ENCODE results near the gene HTR2C. TPM values are rescaled to one million over a fixed set of nuclear protein-coding genes. Genes with fewer than 3 reads are reported as not detected.

HTR2C gene
- total and polyA plus RNA-seq, 4 donors, result 11.2 to 47.4 (median 23.1) TPM

DNA sequence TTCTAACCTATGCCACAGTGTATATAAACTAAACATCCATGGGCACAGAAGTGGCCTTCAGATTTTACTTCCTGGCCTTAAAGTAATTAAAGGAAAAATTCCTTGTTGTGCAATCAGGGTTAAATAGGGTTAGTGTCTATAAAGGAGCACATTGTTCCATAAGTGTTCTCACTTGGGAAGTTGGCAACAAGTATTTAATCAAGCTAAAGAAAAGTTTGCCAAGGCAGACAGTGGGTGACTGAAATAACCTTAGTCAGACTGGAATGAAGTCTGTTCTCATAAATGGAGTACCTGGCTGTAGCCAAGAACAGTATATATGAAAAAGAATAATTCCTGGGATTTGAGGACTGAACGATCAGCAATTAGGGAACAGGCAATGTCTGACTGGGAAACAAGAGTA lies 213.6 kb downstream of the HTR2C start:
- no peak overlapping the region for H3K4me3 ChIP-seq (ENCODE audit: low read depth, low read length)
- H3K4me1 ChIP-seq (ENCODE audit: control insufficient read depth, insufficient read depth, low read length), result no peaks in the 10 kb centered on the region
- H3K9me3 ChIP-seq (ENCODE audit: control insufficient read depth, insufficient read depth, low read length), result no peaks in the 10 kb centered on the region
- no peaks in the 10 kb centered on the region for H3K36me3 ChIP-seq (ENCODE audit: control insufficient read depth, insufficient read depth, low read length)
- WGBS (ENCODE audit: insufficient coverage), result no CpG with 5 or more reads among the region's 1 CpG
- H3K27ac ChIP-seq (ENCODE audit: low read depth, low read length), result no peak overlapping the region
- no peak for DNase-seq (ENCODE audit: low read depth in 4 of 6, low spot score in 6 of 6)
- H3K27me3 ChIP-seq (ENCODE audit: control insufficient read depth, insufficient read depth, low read length), result peaks cover 2% of the 10 kb centered on the region

DNA sequence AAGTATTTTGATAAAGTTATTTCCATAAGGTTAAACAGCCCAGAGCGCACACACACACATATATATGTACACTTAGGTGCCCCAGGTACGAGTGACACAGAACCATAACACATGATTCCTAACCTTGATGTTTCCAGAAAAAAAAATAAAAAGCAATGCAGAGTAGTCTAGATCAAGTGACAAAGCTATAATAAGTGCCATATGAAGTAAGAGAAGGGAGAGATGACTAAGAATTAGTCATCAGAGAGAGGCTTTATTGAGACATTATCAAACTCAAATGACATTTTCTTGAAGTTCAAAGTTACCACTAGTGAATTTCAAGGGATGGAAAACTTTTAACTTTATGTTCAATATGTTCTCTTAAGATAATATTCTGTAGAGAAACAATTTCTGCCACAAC lies 215.0 kb downstream of the HTR2C start:
- H3K27me3 ChIP-seq (ENCODE audit: control insufficient read depth, insufficient read depth, low read length), result peaks cover 2% of the 10 kb centered on the region
- no peak overlapping the region for H3K4me3 ChIP-seq (ENCODE audit: low read depth, low read length)
- no peak overlapping the region for H3K27ac ChIP-seq (ENCODE audit: low read depth, low read length)
- H3K9me3 ChIP-seq (ENCODE audit: control insufficient read depth, insufficient read depth, low read length), result no peaks in the 10 kb centered on the region
- no peak for DNase-seq (ENCODE audit: low read depth in 4 of 6, low spot score in 6 of 6)
- H3K4me1 ChIP-seq (ENCODE audit: control insufficient read depth, insufficient read depth, low read length), result no peaks in the 10 kb centered on the region
- no peaks in the 10 kb centered on the region for H3K36me3 ChIP-seq (ENCODE audit: control insufficient read depth, insufficient read depth, low read length)
- WGBS (ENCODE audit: insufficient coverage), result no CpG with 5 or more reads among the region's 2 CpGs

DNA sequence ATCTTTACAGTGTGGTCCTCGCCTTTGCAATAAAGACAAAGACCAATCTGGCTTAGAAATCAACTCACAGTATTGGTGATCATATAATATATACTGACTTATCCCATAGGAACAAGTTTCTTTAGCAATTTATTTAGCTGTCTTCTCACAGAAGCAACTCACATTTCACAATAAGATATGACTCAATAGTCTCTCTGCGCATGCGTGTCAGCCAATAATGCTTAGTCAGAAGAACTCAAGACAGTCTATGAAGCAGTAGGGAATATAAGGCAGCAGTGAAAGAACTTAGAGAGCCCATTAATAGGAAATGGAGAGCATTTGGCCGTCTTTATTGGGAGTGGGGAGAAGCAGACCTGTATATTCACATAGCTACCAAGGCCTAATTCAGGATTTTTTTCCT lies 216.8 kb downstream of the HTR2C start:
- no CpG with 5 or more reads among the region's 4 CpGs for WGBS (ENCODE audit: insufficient coverage)
- peaks cover 2% of the 10 kb centered on the region for H3K27me3 ChIP-seq (ENCODE audit: control insufficient read depth, insufficient read depth, low read length)
- no peak for DNase-seq (ENCODE audit: low read depth in 4 of 6, low spot score in 6 of 6)
- H3K4me1 ChIP-seq (ENCODE audit: control insufficient read depth, insufficient read depth, low read length), result no peaks in the 10 kb centered on the region
- H3K27ac ChIP-seq (ENCODE audit: low read depth, low read length), result no peak overlapping the region
- H3K36me3 ChIP-seq (ENCODE audit: control insufficient read depth, insufficient read depth, low read length), result no peaks in the 10 kb centered on the region
- H3K9me3 ChIP-seq (ENCODE audit: control insufficient read depth, insufficient read depth, low read length), result no peaks in the 10 kb centered on the region
- H3K4me3 ChIP-seq (ENCODE audit: low read depth, low read length), result no peak overlapping the region

DNA sequence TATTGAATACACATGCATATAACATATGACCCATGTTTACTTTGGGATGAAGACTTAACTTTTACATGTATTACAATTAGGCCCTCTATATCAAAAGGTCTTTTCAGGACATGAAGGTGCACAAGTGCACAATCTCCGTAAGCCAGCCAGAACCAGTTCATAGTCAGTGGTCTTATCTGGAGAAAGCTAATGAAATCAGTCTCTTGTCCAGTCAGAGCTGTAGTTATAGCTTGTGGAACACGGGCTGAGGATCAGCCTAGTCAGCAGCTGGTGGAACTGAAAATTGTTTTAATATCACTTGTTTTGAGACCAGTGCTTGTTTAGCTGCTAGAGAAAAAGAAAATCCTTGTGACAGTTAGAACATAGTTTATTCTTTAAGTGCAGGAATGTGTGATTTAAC lies 235.6 kb downstream of the HTR2C start:
- no peak overlapping the region for H3K4me3 ChIP-seq (ENCODE audit: low read depth, low read length)
- WGBS (ENCODE audit: insufficient coverage), result 43% methylated on average over 2 of the region's 2 CpGs

DNA sequence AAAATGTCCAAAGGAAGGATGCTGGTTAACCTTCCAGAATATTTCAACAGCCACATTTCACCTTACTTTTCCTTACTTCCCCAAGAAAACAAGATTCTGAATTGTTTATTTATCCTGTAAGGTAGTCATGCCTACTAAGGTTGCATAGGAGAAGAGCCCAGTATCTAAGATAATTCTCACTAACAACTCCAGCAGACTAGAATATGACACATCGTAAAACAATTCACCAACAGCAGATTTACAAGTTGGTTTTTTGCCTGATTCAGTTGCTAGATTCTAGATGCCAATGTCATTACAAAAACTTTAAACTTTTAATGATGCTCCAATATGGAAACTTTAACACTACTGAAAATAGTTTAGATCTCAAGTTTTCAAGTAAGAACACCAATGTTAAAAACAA lies 257.2 kb downstream of the HTR2C start:
- no peak overlapping the region for H3K4me3 ChIP-seq (ENCODE audit: low read depth, low read length)
- no peak overlapping the region for H3K27ac ChIP-seq (ENCODE audit: low read depth, low read length)
- H3K27me3 ChIP-seq (ENCODE audit: control insufficient read depth, insufficient read depth, low read length), result peaks cover 4% of the 10 kb centered on the region
- H3K4me1 ChIP-seq (ENCODE audit: control insufficient read depth, insufficient read depth, low read length), result no peaks in the 10 kb centered on the region
- H3K9me3 ChIP-seq (ENCODE audit: control insufficient read depth, insufficient read depth, low read length), result no peaks in the 10 kb centered on the region
- WGBS (ENCODE audit: insufficient coverage), result no CpG with 5 or more reads among the region's 1 CpG
- DNase-seq (ENCODE audit: low read depth in 4 of 6, low spot score in 6 of 6), result no peak
- H3K36me3 ChIP-seq (ENCODE audit: control insufficient read depth, insufficient read depth, low read length), result no peaks in the 10 kb centered on the region

More for the DNA sequence above, 235.6 kb downstream of the HTR2C start:
- Histone ChIP-seq H3K9me3 (ENCODE audit: control insufficient read depth, insufficient read depth, low read length) (no peaks in the 10 kb centered on the region), H3K27ac (ENCODE audit: low read depth, low read length) (no peak overlapping the region), H3K36me3 (ENCODE audit: control insufficient read depth, insufficient read depth, low read length) (no peaks in the 10 kb centered on the region), H3K27me3 (ENCODE audit: control insufficient read depth, insufficient read depth, low read length) (peaks cover 6% of the 10 kb centered on the region), H3K4me1 (ENCODE audit: control insufficient read depth, insufficient read depth, low read length) (no peaks in the 10 kb centered on the region)
- no peak for DNase-seq (ENCODE audit: low read depth in 4 of 6, low spot score in 6 of 6)

DNA sequence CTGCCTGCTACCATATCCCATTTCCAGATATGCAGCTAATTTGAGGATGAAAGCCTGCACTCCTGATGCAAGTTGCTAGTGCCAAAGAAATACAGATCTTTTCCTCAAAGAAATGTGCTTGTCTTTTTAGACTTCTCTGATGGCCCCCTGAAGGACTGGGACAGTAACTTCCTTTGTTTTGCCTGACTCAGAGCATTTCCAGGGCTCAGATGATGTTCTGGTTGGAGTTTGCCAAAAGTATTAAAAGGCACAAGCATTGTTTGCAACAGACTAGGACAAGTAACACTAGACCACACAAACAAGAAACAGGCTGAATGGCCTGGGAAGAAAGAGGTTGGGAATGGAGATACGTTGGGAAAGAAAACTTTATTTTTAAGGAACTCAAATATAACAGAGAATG lies 258.3 kb downstream of the HTR2C start:
- Histone ChIP-seq H3K27ac (ENCODE audit: low read depth, low read length) (no peak overlapping the region), H3K36me3 (ENCODE audit: control insufficient read depth, insufficient read depth, low read length) (no peaks in the 10 kb centered on the region), H3K4me1 (ENCODE audit: control insufficient read depth, insufficient read depth, low read length) (no peaks in the 10 kb centered on the region), H3K9me3 (ENCODE audit: control insufficient read depth, insufficient read depth, low read length) (no peaks in the 10 kb centered on the region), H3K27me3 (ENCODE audit: control insufficient read depth, insufficient read depth, low read length) (peaks cover 4% of the 10 kb centered on the region), H3K4me3 (ENCODE audit: low read depth, low read length) (no peak overlapping the region)
- DNase-seq (ENCODE audit: low read depth in 4 of 6, low spot score in 6 of 6), result no peak
- WGBS (ENCODE audit: insufficient coverage), result no CpG with 5 or more reads among the region's 1 CpG

DNA sequence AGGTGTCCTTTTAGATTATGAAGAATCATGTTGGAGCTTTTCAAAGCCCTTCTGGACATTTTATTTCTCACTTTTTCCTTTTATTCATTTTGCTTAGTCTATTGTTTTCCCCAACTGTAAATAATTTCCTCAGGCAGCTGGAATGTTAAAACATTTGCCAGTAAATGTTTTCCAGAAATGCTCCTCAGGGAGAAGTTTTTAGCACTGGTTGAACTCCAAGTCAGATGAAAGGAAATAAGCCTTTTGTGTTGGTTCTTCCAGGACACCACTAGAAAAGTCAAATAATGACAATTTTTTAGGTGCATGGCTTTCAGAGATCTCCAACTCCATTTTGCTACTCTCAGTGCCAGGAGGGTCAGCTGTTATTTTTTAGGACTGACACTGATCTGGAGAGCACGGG lies 305.6 kb downstream of the HTR2C start:
- peak in 1 of 6 donors; percentile 0 for DNase-seq (ENCODE audit: low read depth in 4 of 6, low spot score in 6 of 6)
- no peak overlapping the region for H3K27ac ChIP-seq (ENCODE audit: low read depth, low read length)
- no peaks in the 10 kb centered on the region for H3K27me3 ChIP-seq (ENCODE audit: control insufficient read depth, insufficient read depth, low read length)
- H3K4me1 ChIP-seq (ENCODE audit: control insufficient read depth, insufficient read depth, low read length), result no peaks in the 10 kb centered on the region
- H3K36me3 ChIP-seq (ENCODE audit: control insufficient read depth, insufficient read depth, low read length), result no peaks in the 10 kb centered on the region
- no peaks in the 10 kb centered on the region for H3K9me3 ChIP-seq (ENCODE audit: control insufficient read depth, insufficient read depth, low read length)
- WGBS (ENCODE audit: insufficient coverage), result no CpG with 5 or more reads among the region's 1 CpG
- no peak overlapping the region for H3K4me3 ChIP-seq (ENCODE audit: low read depth, low read length)

DNA sequence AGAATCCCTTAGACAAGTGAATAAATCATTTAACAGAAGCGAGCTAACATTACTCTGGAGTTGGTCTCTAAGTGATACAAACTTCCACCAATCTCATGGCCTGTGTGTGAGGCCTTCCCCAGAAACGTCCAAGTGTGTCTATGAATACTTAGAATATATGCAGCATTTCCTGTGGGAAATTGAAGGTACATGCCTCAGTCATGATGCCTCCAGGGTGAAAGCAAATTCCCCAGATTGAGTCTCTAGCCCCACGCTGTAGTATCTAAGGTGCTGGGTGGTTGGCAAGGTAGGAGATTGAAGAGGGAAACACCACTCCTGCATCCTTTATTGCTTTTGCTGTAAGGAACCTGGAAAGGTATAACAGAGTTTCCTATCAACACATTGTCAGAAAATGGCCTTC lies 319.7 kb downstream of the HTR2C start:
- H3K4me3 ChIP-seq (ENCODE audit: low read depth, low read length), result no peak overlapping the region
- no peak for DNase-seq (ENCODE audit: low read depth in 4 of 6, low spot score in 6 of 6)
- peaks cover 7% of the 10 kb centered on the region for H3K27me3 ChIP-seq (ENCODE audit: control insufficient read depth, insufficient read depth, low read length)

DNA sequence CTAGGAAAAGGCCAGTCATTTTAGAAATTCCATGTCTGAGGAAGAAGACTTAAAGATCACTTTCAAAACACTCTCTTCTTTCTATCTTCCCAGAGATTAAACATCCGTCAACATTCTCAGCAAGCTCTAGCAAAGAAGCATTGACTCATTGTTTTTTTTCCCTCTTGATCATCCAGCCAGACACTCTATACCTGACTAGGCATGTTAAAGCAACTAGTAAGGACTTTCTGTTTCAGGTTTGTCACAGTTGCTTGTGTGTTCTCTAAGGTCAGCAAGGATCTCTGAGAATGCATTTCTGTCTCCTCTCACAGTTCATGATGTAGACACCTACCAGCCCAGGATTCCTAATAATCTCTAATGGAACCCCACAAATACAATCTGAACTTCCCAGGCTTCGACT lies 321.4 kb downstream of the HTR2C start:
- Histone ChIP-seq H3K4me3 (ENCODE audit: low read depth, low read length) (no peak overlapping the region), H3K27me3 (ENCODE audit: control insufficient read depth, insufficient read depth, low read length) (peaks cover 7% of the 10 kb centered on the region), H3K27ac (ENCODE audit: low read depth, low read length) (no peak overlapping the region), H3K9me3 (ENCODE audit: control insufficient read depth, insufficient read depth, low read length) (no peaks in the 10 kb centered on the region), H3K36me3 (ENCODE audit: control insufficient read depth, insufficient read depth, low read length) (no peaks in the 10 kb centered on the region), H3K4me1 (ENCODE audit: control insufficient read depth, insufficient read depth, low read length) (no peaks in the 10 kb centered on the region)
- 83% methylated on average over 1 of the region's 2 CpGs for WGBS (ENCODE audit: insufficient coverage)
- DNase-seq (ENCODE audit: low read depth in 4 of 6, low spot score in 6 of 6), result no peak

More for the DNA sequence above, 319.7 kb downstream of the HTR2C start:
- WGBS (ENCODE audit: insufficient coverage), result no CpG with 5 or more reads among the region's 3 CpGs
- Histone ChIP-seq H3K36me3 (ENCODE audit: control insufficient read depth, insufficient read depth, low read length) (no peaks in the 10 kb centered on the region), H3K4me1 (ENCODE audit: control insufficient read depth, insufficient read depth, low read length) (no peaks in the 10 kb centered on the region), H3K9me3 (ENCODE audit: control insufficient read depth, insufficient read depth, low read length) (no peaks in the 10 kb centered on the region), H3K27ac (ENCODE audit: low read depth, low read length) (no peak overlapping the region)

DNA sequence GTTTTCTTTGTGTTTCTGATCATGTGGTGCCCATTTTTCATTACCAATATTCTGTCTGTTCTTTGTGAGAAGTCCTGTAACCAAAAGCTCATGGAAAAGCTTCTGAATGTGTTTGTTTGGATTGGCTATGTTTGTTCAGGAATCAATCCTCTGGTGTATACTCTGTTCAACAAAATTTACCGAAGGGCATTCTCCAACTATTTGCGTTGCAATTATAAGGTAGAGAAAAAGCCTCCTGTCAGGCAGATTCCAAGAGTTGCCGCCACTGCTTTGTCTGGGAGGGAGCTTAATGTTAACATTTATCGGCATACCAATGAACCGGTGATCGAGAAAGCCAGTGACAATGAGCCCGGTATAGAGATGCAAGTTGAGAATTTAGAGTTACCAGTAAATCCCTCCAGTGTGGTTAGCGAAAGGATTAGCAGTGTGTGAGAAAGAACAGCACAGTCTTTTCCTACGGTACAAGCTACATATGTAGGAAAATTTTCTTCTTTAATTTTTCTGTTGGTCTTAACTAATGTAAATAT lies 323.2 kb downstream of the HTR2C start:
- H3K4me1 ChIP-seq (ENCODE audit: control insufficient read depth, insufficient read depth, low read length), result no peaks in the 10 kb centered on the region
- H3K4me3 ChIP-seq (ENCODE audit: low read depth, low read length), result no peak overlapping the region
- no peaks in the 10 kb centered on the region for H3K36me3 ChIP-seq (ENCODE audit: control insufficient read depth, insufficient read depth, low read length)
- H3K27ac ChIP-seq (ENCODE audit: low read depth, low read length), result no peak overlapping the region
- H3K27me3 ChIP-seq (ENCODE audit: control insufficient read depth, insufficient read depth, low read length), result peaks cover 12% of the 10 kb centered on the region
- no peak for DNase-seq (ENCODE audit: low read depth in 4 of 6, low spot score in 6 of 6)
- H3K9me3 ChIP-seq (ENCODE audit: control insufficient read depth, insufficient read depth, low read length), result no peaks in the 10 kb centered on the region
- 21% methylated on average over 6 of the region's 9 CpGs for WGBS (ENCODE audit: insufficient coverage)
